NK-92 (cell line): ENCODE data around the gene TCF4.

Experiments
- DNase-seq: peaks from one replicate; lab custom pipeline; 2025; ENCODE audit not compliant: unreplicated experiment; lab: John Stamatoyannopoulos, UW

The TCF4 gene

GRCh38 chr18:55588111-55588869 is at the start of gene TCF4:
Gene TCF4, minus strand, starts transcription at chr18:55588192. Its CDS starts 1,076 bp downstream, at chr18:55587116.
- no peak for DNase-seq

- no peak for DNase-seq
Observed at GRCh38 chr18:55637204-55637603, 49.2 kb upstream of the TCF4 start.

- DNase-seq, result no peak
Observed at GRCh38 chr18:55635439-55635838, 47.4 kb upstream of the TCF4 start.

- no peak for DNase-seq
Observed at GRCh38 chr18:55634545-55634944, 46.6 kb upstream of the TCF4 start.

- no peak for DNase-seq
Observed at GRCh38 chr18:55633032-55633431, 45.0 kb upstream of the TCF4 start.

- no peak for DNase-seq
Observed at GRCh38 chr18:55629133-55629532, 41.1 kb upstream of the TCF4 start.

- no peak for DNase-seq
Observed at GRCh38 chr18:55627007-55627406, 39.0 kb upstream of the TCF4 start.

GRCh38 chr18:55625901-55626300 is 37.9 kb upstream of the TCF4 start:
- no peak for DNase-seq

GRCh38 chr18:55623626-55624025 is 35.6 kb upstream of the TCF4 start:
- DNase-seq, result no peak

GRCh38 chr18:55610506-55610905 is 22.5 kb upstream of the TCF4 start:
- no peak for DNase-seq

- no peak for DNase-seq
Observed at GRCh38 chr18:55609160-55609825, 21.3 kb upstream of the TCF4 start.

GRCh38 chr18:55608497-55608896 is 20.5 kb upstream of the TCF4 start:
- no peak for DNase-seq

GRCh38 chr18:55607773-55608172 is 19.8 kb upstream of the TCF4 start:
- no peak for DNase-seq

GRCh38 chr18:55605733-55606338 is 17.8 kb upstream of the TCF4 start:
- no peak for DNase-seq

GRCh38 chr18:55603775-55604174 is 15.8 kb upstream of the TCF4 start:
- DNase-seq, result no peak

- no peak for DNase-seq
Observed at GRCh38 chr18:55593888-55594287, 5.9 kb upstream of the TCF4 start.

- DNase-seq, result no peak
Observed at GRCh38 chr18:55592572-55592971, 4.6 kb upstream of the TCF4 start.

GRCh38 chr18:55592106-55592505 is 4.1 kb upstream of the TCF4 start:
- DNase-seq, result no peak

- DNase-seq, result peak; percentile 12
Observed at GRCh38 chr18:55589625-55590291, 1.8 kb upstream of the TCF4 start.

GRCh38 chr18:55588870-55589595 is 1.0 kb upstream of the TCF4 start:
- no peak for DNase-seq
